Embryonic facial prominence (tissue), 1 donor: ENCODE results near the gene DHRS9.
"Not testable (repeated sequence)": the region's sequence is repeated elsewhere in the genome, so short reads cannot be mapped to it uniquely, and the experiment has no call there.

Experiments
- DNase-seq: peaks from one replicate; pipeline ENCODE4 v3.0.0-alpha.2; 2016; ENCODE audit errors: extremely low spot score

DHRS9 gene

DNA sequence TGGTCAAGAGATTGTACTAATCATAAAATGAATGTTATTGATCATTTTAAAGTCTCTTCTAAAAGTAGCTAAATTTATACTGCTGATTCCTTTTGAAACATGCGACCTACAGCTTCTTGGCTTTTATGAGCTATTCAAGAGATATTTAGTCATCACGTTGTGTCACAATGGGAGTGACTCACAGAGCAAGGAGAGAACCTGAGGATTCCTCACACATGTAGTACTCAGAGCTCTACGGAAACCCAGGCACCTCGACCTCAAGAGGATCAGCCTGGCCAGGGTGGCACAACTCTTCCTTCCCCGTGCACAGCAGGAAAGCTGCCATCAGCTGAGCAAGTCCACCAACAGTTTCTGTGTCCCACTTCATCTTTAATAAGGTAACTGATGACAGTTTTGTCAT, at the start of gene DHRS9:
TSS of gene DHRS9 (plus strand) at position 223 of the 400 bp plus-strand sequence. CDS start 12,019 bp downstream, outside the sequence.
- DNase-seq = no peak

DNA sequence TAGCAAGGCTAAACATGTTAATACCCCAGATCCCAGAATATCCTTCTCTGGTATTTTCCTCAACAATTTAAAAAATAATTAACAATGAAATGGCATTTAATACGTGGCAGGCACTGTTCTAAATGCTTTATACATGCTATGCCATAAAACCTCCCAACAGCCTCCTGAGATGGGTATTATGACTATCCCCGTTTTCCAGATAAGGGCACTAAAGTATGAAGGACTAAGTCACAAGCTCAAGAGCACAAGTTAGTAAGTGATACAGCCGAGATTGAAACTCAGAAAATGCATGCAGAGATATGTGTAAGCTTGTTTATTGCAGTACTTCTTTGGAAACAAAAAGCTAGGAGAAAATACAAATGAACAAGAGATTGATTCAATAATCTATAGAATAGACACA, 46.2 kb upstream of the DHRS9 start:
- DNase-seq = no peak

DNA sequence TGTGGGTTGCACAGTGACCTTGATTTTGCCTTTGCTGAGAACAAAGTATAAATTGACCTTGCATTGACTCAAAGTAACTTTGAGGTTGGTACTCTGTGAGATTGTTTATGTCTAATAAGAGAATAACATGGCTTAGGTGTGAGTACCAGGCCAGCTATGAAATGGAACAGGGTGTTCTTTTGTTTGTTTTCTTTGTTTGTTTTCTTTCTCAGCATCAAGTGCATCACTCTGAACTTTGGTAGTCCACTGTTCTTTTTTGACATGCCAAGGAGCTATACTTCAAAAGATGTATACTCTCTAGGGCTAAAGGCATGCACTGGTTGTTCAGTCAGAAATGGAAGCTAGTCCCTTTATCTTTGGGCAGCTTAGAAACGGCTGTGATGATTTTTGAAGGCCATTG, 43.3 kb upstream of the DHRS9 start:
- no peak for DNase-seq

DNA sequence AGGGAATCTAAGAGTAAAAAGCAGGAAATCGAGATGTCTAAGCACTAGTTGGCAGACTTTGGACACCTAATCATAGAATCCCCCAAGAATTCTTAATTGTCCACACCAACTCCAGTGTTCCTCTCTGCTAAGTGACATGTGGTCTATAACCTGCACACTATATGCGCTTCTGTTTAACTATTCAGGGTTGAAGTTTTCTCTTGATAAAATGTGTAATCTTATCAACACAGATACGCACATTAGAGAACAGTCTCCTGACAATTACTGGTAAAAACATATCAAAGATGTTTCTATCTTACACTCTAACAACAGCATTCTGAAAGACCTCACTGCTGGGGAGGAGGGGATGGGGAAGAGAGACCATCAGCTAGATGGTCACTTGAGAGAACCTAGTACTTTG, 42.1 kb upstream of the DHRS9 start:
- no peak for DNase-seq

DNA sequence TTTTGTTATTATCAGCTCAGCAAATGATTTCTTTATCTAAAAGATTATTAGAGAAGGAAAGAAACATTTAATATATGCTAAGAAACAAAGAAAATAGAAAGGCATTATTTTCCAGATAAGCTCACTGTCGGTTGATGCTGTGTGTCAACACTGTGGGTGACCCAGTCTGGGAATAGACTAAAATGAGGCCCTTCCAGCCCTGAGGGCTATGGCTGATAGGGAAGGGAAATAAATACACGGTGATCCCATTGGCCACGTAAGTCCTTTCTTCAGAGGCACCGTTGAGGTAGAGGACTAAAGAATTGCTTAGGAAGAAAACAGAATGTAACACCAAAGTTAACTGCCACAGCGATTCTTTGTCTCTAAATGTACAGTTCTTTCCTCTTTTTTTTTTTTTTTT, 40.0 kb upstream of the DHRS9 start:
- no peak for DNase-seq

DNA sequence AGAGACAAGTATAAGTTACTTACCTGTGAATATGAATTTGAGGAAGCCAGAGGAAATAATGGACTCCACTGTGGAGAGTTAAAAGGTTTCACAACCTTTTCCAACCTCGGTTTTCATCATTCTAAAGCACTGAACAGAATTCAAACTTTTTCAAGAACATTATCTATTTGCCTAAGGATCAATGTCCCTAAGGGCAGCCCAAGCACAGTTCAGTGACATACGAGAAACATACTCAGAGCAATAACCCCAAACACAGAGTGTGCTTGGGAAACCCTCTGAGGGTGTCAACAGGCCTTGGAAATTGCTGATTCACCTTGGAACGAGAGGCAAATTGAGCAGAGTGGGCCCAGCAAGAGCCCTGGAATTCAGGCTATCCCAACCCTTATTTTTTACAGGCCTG, 38.2 kb upstream of the DHRS9 start, which contains the start of gene ABCB11:
TSS of gene ABCB11 (minus strand) at position 123 of the 400 bp plus-strand sequence. CDS start 13,199 bp downstream, outside the sequence.
- no peak for DNase-seq

DNA sequence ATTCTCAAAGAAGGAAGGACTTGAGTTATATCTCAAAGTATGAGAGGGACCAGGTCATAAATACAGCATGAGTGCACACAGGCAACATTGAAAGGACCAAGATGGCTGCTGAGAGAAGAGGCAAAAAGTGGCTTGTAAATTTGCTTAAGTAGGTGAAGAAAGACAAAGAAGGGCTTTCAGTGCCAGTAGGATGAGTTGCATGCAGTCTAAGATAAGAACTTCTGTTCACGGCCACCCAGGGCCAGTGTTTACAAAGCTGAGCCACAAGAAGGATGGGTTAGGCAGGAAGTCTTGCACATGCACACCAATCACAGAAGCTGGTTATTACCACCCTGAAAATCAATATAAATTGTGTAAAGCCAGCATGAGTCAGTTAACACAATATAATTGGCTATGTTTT, 35.1 kb upstream of the DHRS9 start:
- DNase-seq = no peak

DNA sequence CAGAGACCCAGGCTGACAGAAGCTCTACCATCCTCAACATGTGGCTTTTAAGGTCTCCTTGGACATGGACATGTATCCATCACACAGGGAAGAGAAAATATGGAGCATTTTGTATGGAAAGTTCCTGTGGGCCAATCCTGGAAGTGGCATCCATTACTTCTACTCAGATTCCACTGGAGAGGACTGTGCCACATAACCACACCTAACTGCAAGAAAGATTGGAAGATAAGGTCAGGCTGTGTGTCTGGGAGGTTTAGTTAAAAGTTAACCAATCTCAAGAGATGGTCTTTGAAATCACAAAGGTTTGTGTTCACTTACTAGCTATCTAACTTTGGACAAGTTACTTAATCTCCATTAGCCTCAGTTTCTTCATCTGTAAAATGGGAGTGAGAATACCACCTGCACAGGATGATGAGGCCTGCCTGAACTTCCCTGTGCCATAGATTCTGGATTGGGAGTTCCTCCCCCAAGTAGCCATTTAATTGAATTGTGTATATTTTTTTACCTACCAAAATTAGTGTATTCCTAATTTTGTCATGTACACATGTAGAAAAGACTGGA, 34.3 kb upstream of the DHRS9 start:
- DNase-seq = no peak

DNA sequence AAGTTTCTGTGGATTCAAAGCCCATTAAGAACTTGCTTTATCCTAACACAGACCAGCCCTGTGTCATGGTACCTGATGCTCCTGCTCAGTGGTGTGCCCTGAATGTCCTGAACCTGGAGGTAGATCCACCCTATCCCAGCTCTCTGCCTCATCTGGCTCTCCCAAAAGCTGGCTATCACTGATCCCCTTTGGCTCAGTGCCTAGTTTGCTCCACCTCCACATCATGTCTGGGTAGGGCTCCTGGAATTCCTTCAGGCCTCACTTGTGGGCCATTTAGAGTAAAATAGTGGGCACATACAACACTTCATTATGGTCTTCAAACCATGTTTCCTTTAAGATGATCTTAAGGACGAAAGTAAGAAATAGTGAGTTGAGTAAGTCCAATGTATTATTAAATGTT, 33.5 kb upstream of the DHRS9 start:
- no peak for DNase-seq

DNA sequence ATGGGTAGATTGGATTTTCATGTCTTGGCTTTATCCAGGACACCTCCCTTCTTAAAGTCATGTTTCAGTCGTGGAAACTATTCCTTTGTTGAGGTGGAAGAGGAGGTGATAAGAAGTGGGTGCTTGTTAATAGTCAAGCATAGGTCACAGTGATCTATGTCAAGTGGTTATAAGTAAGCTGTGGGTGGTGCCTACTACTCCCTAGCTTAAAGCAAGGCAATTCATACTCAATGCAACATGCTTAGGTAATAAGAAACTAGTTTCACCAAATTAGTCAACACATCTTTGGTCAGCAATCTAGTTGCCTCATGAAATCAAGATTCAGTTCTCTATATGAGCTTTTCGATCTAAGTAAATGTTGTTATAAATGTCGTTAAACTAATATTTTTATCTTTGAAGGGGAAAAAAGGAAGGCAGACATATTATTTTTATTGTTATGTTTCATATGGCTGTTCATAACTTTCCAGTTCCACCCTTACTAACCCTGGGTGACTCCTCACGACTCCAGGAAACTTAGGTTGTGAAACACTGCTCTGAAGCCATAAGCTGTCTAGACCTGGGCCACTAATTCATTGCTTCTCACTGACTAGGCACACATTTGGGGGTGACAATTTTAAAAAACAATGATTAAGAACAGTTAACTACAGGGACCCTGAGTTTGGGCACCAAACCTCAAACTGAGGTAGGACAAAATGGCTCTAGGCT, 32.5 kb upstream of the DHRS9 start:
- no peak for DNase-seq

DNA sequence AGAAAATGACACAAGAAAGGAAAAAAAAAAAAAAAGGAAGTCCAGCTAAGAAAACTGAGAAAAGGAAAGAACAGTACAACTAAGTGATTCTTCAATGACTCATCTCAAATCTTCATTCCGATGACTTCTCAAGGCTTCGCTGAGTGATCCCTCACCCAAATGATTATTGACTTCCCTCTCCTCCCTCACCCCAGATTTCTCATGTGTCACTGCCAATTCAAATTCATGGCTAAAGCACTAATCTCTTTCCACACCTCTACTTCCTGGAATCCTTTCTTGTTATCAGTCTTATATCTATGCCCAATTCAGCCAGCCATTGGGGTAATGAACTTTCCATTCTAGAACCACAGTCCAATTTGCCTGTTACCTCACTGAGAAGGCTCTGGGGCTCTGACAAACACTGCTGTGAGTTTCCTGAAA, 31.0 kb upstream of the DHRS9 start:
- DNase-seq = no peak

DNA sequence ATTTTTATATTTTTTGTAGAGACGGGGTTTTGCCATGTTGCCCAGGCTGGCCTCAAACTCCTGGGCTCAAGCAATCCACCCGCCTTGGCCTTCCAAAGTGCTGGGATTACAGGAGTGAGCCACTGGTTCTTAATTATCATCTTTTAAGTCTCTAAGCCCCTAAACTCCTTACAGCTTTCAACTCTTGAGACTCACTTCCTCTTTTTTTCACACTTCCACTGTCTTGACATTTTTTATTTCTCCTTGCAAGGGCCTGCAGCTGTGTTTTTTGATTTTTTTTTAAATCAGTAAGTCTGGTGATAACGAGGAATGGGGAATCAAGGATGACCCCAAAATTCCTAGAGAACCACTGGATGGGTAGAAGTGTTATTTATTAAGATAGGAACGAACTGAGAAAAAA, 29.7 kb upstream of the DHRS9 start:
- DNase-seq = no peak

DNA sequence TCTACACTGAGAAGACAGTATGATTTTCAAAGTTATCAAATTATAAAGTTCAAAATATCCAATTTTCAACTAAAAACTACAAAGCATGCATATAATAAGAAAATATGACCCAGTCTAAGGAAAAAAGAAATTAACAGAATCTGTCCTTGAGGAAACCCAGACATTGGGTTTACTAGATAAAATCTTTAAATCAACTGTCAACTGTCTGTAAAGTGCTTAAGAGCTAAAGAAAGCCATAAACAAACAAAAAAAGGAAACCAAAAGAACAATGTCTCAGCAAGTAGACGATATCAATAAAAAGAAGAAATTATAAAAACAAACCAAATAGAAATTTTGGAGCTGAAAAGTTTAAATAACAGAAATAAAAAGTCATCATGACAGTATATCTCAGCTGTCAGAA, 27.8 kb upstream of the DHRS9 start:
- no peak for DNase-seq

DNA sequence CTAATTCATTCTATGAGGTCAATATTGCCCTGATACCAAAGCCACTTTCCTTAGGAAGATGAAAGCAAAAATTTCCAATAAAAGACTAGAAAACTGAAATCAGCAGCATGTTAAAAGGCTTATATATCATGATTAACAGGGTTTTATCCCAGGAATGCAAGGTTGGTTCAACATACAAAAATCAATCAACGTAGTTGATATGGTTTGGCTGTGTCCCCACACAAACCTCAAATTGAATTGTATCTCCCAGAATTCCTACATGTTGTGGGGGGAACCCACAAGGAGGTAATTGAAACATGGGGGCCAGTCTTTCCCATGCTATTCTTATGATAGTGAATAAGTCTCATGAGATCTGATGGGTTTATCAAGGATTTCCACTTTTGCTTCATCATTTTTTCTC, 26.5 kb upstream of the DHRS9 start:
- DNase-seq = no peak

DNA sequence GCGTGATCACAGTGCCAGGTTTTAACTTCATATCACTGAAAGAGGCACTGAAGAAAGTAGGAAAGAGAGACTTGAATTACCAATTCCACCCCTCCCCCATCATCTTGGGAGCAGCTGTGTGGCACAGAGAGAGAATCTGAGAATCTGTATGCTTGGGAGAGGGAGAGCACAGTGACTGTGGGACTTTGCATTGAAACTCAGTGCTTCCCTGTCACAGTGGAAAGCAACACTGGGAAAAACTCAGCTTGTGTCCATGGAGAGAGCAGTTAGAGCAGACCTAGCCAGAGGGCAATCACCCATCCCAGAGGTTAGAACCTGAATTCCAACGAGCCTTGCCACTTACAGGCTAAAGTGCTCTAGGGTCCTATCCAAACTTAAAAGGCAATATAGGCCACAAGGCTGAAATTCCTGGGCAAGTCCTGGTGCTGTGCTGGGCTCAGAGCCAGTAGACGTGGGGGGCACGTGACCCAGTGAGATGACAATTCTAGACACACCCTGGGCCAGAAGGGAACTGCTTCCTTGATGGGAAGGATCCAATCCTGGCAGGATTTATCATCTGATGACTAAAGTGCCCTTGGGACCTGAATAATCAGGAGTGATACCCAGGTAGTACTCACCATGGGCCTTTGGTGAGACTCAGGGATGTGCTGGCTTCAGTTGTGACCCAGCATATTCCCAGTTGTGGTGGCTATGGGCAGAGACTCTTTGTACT, 22.8 kb upstream of the DHRS9 start:
- DNase-seq = no peak

DNA sequence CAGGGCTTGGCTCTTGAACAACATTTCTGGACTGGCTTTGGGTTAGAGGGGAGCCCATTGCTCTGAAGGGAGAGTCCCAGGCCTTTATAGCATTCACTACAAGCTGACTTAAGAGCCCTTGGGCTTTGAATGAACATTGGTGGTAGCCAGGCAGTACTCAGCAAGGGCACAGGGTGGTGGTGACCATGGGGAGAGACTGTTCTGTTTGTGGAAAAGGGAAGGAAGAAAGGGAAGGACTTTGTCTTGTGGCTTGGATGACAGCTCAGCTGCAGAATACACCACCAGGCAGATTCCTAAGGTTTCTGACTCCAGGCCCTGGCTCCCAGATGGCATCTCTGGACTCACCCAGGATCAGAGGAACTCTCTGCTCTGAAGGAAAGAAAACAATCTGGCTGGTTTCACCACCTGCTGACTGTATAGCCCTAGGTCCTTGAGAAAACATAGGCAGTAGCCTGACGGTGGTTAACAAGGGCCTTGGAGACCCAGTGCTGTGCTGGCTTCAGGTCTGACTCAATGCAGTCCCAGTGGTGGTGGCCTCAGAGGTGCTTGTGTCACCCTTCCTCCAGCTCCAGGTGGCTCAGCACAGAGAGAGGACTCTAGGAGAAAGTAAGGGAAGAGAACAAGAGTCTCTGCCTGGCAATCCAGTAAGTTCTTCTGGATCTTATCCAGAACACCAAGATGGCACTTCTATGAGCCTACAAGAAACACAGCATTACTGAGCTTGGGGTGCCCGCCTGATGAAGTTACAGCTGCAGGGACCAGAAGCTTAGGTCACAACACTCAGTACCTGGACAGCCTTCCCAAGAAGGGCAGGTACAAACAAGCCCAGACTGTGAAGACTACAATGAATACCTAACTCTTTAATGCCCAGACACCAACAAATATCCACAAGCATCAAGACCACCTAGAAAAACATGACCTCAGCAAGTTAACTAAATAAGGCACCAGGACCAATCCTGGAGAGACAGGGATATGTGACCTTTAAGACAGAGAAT, 21.8 kb upstream of the DHRS9 start:
- DNase-seq = no peak

DNA sequence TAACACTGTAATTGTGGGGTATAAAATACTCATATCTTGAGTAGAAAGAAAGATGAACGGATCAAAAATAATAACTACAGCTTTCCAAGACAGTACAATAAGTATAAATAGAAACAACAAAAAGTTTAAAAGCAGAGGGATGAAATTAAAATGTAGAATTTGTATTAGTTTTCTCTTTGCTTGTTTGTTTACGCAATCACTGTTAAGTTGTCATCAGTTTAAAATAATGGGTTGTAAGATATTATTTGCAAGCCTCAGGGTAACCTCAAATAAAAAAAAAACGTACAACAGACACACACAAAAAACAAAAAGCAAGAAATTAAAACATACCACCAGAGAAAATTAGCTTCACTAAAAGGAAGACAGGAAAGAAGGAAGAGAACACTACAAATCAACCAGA, 20.2 kb upstream of the DHRS9 start:
- no peak for DNase-seq

DNA sequence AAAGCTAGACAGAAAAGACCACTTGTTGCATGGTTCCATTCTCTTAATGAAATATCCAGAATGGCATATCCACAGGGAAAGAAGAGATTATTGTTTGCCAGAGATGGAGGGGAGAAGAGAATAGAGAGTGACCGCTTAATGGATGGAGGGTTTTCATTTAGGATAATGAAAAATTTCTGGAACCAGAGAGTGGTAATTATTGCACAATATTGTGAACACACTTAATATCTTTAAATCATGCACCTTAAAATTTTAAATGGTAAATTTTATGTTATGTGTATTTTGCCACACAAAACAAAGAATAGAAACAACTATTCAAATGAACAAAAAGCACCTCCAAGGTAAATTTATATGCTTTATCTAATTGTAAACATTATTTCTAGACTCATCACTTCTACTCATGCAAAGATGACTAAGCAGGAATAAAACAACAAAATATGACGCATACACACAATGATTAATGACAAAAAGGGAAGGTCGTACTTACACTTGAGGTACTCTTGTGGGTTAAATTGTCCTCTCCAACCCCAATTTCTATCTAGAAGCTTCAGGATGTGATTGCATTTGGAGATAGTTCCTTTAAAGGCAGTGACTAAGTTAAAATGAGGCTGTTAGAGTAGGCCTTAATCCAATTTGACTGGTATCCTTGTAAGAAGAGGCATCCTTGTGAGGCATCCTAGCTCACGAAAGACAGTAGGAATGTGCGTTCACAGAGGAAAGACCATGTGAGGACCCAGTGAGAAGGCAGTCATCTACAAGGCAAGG, 18.7 kb upstream of the DHRS9 start:
- DNase-seq = no peak

DNA sequence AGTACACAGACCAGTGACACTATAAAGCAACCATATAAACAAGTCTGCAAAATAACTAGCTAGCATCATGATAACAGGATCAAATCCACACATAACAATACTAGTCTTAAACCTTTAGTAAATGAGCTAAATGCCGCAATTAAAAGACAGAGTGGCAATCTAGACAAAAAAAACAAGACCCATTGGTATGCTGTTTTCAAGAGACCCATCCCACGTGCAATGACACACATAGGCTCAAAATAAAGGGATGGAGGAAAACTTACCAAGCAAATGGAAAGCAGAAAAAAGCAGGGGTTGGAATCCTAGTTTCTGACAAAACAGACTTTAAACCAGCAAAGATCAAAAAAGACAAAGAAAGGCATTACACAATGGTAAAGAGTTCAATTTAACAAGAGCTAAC, 14.8 kb upstream of the DHRS9 start:
- DNase-seq = not testable (repeated sequence)

DNA sequence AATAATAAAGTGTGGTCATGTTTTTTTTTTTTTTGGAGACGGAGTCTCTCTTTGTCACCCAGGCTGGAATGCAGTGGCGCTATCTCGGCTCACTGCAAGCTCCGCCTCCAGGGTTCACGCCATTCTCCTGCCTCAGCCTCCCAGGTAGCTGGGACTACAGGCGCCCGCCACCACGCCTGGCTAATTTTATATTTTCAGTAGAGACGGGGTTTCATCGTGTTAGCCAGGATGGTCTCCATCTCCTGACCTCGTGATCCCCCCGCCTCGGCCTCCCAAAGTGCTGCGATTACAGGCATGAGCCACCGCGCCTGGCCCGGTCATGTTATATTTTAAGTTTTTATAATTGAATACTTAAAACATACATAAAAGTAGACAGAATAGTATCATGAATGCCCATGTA, 5.2 kb upstream of the DHRS9 start:
- DNase-seq = not testable (repeated sequence)

DNA sequence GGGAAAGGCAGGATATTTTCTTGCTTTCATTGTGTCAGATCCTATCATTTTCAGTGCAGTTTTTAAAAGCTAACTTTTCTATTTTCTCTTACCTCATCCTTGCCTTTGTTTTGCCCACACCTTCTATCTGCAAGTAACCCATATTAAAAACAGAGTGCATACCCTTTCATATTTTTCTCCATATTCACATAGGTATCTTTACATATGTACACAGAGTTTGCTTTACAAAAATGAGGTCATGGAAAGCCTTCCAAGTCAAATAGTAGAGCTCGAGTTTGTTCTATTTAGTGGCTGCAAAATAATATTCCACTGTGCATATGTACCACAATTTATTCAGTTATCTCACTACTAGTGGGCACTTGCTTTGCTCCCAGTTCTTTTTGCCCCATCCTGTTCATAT, 3.9 kb upstream of the DHRS9 start:
- no peak for DNase-seq
